ENCODE measurements around the gene GDI2.
A peak's percentile ranks its signal among the peaks of the same experiment; 100 is the strongest.
"Not testable (repeated sequence)": the region's sequence is repeated elsewhere in the genome, so short reads cannot be mapped to it uniquely, and the experiment has no call there.

The GDI2 gene

DNA sequence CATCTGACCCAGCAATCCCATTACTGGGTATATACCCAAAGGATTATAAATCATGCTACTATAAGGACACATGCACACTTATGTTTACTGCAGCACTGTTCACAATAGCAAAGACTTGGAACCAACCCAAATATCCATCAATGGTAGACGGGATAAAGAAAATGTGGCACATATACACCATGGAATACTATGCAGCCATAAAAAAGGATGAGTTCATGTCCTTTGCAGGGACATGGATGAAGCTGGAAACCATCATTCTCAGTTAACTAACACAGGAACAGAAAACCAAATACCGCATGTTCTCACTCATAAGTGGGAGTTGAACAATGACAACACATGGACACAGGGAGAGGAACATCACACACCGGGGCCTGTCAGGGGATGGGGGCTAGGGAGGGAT, 35.5 kb downstream of the GDI2 start:
- DNase-seq = not testable (repeated sequence)

DNA sequence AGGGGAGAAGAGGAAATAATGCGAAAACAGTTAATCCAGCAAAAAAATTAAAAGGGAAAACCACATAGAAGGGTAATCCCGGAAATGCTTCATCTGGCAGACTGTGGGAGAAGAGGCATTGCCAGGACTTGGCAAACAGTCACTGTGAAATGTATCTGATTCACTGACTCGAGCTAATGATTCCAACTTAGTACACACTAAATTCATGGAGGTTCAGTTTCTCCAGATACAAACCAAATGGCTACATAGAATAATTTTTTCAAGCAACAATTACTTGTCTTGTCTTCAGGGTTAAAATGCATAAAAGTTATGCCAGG, 36.4 kb downstream of the GDI2 start:
- DNase-seq = no peak

DNA sequence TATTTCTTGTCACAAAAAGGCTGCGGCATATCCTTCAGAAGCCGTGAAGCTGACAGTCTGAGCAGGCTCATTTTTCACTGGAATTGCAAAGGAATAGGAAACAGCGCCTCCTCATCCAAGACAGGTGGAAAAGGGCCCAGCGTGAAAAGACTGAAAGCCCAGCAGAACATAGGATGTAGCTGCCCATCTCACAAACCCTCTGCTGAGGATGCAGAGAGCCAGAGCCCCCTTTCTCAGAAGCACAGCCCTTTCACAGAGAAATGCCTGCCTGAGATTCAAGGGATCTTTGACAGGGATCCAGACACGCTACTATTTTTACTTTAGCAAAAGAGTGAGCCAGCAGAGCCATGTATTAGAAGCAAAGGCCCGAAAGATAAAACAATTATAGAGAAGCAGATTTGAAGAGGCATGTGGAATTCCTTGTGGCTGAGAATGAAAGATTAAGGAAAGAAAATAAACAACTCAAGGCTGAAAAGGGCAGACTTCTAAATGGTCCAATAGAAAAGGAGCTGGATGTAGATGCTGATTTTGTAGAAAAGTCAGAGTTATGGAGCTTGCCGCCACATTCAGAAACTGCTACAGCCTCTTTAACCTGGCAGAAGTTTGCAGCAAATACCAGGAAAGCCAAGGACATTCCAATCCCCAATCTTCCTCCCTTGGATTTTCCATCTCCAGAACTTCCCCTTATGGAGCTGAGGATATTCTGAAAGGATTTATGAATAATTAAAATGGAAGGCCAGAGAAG, 36.9 kb downstream of the GDI2 start:
- no peak for DNase-seq

DNA sequence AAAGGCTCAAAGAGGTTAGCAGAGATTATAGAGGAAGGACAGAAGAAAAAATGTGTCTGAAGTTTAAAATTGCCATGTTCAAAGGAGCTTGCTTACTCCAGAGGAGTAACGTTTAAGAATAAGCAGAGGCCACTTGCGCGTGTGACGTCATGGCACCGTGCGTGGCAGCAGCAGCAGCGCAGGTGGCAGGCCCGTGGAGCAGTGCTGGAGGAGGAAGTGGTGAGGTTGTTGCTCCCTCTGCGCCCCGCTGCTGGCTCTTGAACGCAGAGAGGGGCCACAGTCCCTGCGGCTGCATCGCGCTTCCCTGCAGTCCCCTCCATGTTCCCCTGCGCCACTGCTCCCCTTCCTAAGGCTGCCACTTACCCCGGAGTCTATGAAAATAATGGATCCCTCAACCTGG, 37.5 kb downstream of the GDI2 start:
- DNase-seq = peak; percentile 79

DNA sequence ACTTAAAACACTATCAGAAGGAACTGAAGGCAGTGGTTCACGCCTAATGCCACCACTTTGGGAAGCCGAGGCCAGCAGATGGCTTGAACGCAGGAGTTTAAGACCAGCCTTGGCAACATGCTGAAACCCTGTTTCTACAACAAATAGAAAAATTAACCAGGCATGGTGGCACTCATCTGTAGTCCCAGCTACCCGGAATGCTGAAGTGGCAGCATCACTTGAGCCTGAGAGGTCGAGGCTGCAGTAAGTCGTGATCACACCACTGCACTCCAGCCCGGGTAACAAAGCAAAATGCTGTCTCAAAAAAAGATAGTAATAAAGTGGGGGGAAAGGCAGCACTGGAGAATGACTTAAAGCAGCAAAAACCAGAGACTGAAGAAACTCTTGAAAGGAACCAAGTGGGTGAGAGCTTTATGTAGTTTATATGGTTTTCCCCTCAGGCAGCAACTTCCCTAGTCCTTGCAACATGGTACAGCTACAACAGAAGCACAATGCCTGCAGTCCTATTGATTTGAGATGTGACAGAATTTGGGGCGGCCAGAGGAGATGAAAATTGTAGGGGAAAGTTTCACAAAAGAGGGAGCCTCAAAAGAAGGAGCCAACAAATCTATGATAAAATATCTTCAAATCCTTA, 38.1 kb downstream of the GDI2 start:
- DNase-seq = no peak

DNA sequence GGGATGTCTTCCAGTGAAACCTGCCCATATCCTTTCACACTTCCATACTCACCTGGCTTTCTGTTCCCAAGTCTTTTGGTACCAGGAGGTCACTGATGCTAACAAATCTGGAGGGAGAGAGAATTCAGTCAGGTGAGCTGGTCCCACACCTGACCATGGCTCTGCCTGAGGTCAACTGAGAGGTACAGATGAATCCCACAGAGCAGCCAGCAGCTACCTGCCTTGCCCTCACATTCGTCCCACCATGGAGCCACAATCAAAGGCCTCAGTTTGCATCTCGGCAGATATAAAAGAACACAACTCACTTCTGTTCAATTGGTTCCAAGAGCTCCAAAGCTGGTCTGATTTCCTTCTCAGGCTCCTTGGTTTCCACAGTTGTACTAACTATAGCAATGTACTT, 47.0 kb downstream of the GDI2 start:
- DNase-seq = no peak

DNA sequence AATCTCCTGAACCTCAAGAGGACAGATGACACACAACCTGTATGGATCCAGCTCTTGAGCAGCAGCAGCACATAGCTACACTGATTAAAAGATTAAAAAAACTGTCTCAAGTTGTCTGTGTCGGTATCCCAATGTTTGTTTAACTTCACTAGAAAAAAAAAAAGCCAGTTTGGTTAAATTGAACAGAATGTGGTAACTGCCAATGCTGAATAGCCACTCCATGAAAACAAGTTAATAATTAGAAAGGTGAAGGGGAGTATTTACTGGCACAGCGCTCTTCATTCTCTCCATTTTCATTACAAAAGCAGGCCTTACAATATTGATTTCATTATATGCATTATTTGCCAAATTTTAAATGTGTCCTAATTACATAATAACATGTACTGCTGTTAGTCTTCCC, 47.6 kb downstream of the GDI2 start:
- DNase-seq = no peak

DNA sequence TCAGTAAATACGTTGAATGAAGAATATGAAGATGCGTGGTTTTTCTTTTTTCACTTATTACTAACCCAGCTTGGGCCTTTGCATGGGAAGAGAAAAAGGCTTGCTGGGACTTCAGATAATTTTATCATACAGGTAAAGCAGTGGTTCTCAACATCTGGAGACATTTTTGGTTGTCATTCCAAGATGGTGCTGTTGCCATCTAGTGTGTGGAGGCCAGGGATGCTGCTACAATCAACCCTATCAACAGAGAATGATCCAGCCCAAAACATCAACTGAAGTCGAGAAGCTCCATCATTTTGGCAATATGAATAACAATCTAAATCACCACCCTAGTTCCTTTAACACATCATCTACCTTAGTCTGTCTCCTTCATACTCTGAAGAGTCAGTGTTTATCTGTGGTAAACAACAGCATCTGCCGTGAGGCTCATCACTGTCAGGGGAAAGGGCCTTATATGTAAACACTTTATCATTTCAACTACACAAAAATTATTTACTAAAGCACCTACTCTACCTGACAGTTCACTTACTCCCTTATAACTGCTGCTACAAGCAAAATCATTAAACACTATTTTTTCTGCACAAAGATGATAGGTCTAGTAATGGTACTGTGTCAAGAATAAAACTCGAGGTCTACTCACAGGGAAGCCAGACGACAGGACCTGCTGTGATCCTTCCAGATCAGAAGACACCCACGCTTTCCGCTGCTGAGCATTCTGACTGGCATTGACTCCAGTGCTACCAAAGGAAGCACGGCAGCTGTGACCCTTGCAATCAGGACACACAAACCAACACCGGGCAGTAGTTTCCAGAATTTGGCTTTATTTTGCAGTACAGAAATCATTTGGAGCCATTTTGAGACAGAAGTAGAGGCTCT, 48.6 kb downstream of the GDI2 start:
- DNase-seq = no peak

DNA sequence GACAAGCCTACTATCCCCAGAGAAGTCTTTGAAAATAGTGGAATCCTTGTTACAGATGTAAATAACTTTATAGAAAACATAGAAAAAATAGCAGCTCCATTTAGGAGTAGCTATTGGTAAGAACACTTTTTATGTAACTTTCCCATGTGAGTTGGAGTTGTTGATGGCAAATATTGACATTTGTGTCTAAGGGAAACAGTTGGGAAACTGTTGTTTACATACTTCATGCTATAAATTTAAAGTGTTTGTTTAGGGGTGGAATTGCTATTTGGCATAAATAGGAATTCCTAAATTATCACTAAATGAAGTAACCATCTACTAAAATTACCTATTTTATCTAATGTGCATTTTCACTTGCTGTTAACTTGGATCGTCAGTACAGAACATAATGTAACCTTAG, 50.7 kb downstream of the GDI2 start:
- no peak for DNase-seq

DNA sequence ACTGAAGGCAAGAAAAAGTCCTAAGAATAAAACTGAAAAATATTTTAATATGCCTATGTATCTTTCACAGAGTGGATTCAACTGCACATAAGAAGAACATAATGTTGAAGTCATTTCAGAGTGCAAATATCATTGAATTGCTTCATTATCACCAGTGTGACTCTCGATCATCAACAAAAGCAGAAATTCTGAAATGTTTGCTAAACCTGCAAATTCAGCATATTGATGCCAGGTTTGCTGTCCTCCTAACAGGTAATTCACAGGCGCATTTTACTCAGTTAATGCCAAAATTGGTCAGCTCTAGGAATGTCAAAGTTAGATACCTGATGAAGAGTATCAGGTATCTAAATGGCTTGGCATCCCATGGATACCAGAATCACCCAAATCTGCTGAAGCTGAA, 52.0 kb downstream of the GDI2 start:
- DNase-seq = no peak

DNA sequence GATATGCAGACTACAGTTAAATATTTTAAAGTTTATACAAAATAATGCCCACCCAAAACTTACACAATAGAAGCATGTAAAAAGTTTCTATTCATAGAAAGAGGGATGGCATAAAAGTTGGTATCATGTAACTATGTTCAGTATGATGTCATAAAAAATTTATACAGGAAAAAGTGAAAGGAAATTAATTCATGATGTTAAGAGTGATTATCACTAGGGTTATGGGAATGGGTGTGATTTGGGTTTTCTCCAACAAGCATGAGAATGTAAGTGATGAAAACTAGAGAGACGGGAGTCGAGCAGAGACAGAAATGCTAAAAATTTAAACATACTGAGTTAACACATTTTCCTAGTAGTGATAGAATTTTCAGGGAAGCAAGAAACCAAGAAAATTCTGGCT, 52.7 kb downstream of the GDI2 start:
- DNase-seq = no peak

DNA sequence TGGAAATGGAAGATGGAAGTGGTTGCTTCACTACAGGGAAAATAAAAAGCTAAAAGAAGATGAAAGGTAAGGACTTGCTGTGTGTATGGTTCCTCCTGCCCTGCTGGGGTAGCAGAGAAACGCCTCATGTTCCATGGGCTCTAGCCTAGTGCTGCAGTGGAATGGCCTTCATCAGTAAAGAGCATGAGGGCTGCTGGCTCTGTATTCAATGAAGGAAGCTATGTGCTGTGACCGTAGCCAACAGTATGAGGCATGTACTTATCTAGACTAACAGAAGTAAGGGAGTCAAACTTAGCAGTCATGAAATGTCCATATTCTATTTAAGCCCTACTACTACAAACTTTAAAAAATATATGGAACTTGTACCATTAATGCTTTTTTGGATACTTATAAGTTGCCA, 54.3 kb downstream of the GDI2 start:
- no peak for DNase-seq

DNA sequence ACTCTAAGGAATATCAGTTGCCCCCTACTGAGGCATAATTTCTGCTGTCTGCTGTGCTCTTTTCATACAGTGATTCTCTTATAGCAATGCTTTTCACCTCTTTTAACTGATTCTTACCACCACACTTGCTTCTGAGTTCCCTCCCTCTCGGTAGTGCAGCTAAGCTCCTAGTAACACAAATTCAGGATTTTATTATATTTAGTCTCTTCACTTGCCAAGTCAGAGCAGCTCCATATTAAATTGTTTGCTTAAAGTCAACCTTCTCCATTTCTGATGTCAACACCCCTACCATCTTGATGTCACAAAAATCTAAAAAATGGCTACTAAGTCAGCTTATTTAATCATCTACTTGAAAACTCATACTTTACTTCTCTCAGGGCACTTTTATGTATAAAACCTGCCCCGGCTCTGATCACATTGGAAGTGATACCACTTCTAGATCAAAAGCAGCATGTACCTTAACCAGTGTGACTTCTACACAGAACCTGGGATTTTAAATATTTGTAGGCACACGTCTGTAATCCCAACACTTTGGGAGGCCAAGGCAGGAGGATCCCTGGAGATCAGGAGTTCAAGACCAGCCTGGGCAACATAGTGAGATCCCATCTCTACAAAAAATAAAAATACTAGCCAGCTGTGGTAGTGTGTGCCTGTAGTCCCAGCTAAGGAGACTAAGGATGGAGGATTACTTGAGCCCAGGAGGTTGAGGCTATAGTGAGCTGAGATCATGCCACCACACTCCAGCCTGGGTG, 55.3 kb downstream of the GDI2 start:
- DNase-seq = no peak

DNA sequence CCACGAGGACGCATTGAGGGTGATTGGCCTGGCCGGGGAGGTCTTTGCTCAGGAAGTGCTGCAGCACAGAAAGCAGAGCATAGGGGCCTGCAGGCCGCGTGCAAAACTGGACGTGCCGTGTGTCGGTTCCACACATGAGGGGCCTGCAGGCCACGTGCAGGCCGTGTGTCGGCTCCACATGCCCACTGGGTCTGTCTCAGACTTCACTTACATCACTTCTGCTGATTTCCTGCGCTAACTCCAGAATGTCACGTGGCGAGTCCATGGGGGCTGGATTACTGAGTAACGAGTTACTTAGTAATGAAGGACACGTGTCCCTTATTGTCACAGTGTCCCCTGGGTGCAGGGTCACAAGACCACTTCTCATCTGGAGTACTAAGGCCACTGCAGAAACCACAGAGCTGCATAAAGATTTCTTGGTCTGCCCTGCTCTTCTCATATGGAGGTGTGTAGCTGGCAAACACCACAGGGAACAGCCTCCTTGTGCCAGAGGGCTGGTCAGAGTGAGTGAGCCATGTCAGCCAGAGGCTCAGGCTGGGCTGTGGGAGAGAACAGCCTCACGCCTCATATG, 60.8 kb downstream of the GDI2 start:
- no peak for DNase-seq

DNA sequence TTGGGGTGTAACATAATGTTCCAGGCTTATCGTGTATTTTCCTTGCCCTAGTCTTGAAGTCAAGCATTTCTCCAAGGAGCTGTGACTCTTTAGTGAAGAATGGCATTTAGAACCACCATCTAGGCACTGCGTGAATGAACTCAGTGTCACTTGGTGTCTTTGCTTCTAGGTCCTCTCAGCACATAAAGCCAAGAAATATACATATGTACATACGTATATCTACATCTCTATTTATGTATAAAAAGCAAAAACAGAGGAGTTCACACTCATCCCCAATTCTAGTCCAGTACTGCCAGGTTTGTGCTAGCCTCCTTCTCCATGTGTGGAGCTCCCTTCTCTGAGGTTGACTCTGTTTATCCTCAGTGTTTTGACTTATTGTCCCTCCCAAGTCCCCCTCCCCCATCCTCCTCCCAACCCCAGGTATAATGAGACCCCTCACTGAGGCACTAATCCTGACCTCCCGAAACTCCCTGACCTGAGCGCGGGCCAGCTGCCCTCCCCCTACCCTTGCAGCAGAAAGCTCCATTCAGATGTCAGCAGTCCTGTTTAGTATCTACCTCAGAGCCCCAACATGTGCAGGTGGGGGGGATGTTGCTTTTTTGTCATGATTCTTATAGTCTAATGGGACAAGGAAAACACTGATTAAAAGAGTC, 61.5 kb downstream of the GDI2 start:
- no peak for DNase-seq

DNA sequence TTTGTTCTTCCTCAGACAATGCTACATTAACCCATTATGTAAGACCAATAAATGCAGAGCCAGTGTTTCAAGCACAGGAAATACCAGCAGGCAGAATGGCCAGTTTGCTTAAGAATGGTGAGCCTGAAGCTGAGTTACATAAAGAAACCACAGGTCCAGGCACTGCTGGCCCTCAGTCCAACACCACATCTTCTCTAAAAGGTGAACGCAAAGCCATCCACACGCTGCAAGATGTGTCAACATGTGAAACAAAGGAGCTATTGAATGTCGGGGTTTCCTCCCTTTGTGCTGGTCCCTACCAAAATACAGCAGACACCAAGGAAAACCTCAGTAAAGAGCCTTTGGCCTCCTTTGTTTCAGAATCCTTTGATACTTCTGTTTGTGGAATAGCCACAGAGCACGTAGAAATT, 64.8 kb downstream of the GDI2 start:
- no peak for DNase-seq

DNA sequence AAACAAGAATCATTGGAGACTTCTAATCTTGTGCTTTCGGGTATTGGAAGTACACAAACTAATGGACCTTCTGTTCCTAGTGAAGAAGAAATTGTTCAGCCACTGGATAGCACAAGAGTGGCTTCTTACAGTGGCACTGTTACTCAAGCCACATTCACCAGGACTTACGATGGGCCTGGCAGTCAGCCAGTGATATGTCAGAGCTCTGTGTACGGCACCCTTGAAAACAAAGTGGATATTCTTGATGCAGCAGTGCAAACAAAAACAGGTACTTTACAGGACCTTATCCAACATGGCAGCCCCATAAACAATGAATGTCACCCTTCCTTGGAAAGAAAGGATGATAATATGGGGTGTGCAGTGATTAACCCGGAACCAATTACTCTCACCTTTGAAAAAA, 67.0 kb downstream of the GDI2 start:
- DNase-seq = no peak

DNA sequence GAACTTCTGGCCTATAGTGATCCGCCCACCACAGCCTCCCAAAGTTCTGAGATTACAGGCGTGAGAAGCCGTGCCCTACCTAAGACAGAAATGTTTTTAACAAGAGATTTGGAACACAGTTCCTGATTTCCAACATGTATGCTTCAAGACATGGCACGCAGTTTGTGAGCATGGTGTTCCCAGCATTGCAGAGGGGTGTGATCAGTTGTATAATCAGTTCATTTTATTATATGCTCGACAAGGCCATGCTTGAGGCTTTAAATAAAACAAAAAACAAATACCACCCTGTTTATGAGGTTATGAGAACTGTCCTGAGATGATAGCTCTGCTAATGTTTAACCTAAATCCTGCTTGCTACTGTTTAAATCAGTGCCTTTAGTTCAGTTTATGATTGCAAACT, 68.4 kb downstream of the GDI2 start:
- no peak for DNase-seq

DNA sequence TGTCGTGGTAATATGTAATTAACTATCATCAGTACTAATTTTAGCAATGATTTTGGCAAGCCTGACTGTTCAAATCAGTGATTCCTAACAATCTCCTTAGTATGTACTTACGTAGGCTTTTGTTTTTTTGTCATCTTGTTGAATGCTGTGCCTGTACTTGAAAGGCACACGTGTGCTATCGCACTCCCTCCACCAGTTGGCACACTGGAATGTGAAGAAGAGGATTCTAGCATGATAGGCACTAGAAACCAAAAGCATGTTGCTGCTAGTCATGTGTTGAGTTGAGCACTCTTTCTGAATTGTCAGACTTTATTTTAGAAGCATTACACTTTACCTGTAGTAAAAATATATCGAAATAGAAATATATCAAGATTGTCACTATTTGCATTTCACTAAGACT, 69.5 kb downstream of the GDI2 start:
- DNase-seq = no peak

DNA sequence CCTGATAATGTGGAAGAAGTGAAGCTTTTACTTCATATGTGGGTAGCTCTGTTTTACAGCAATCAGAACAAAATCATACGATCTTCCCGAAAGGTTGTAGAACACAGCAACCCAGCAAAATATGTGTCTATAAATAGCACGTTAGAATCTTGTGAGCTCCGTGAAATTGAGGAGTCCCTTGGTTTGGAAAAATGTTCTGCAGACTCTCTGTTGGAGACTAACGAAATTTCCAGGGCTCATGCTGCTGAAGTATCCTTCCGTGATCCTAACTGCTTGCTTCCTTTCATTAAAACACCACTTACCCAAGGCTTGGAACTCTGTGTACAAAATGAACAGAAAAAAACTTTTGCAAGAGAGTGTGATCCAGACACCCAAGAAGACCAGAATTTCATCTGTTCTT, 71.1 kb downstream of the GDI2 start:
- no peak for DNase-seq

DNA sequence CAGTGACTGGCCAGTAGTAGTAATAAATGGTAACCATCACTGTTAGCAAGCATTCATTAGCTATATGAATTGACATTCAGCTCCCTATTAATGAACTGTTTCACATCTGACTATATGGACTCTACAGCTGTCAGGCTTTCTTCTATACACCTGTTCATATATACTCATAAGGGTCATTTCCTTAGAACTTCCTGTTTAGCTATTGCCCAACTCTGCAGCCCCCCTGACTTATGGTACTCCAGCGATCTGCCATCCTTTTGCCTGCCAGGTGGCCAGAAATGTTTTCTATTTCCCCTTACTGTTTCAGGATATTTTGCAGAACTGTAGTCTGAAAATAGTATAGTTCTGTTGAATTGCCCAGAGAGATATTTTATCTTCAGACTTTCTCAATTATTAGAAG, 72.0 kb downstream of the GDI2 start:
- DNase-seq = no peak

DNA sequence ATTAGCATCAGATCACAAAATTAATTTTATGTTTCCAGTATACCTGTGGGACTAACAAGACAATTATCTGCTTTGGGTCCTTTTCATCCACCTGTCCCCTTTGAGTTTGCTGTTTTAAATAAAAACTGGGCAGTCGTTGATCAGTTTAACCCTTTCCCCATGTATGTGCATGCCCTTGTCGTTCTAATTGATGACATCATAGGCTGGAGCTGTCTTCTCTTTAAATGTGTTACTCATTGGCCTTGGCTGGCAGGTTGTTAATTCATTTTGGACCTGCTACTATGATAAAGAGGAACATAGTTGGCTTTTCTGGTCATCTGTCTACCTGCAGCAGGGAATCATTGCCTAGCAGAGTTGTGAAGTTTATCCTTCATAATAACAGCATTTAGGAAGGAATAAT, 74.8 kb downstream of the GDI2 start:
- DNase-seq = no peak

DNA sequence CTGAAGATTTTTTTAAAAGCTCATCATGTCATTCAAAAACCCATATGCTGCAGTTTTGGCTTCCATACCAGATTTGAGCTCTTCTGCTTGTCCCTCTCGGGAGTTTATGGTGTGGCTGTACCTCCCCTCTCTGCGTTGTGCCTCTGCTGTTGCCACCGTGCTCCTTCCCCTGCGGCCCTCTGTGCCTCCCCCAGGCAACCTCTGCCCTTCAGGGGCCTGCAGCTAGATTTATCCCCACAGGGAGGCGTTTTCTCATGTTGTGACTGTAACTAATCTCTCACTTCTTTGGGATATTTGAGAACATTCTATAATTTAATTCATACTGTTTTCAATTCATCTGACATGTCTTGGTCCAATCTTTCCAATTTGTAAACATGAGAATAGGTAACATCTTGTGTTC, 75.9 kb downstream of the GDI2 start:
- no peak for DNase-seq

Measured in activated CD8-positive, alpha-beta memory T cell treated with anti-CD3 and anti-CD28 coated beads, Interleukin-2, amount 50 U/mL, for 48 hours (primary cell).